Measurements from ENCODE around the gene CYP46A1.

Gene CYP46A1

GRCh38 chr14:99703381-99703780 is 19.3 kb downstream of the CYP46A1 start:
- no peak overlapping the region for H2AFZ ChIP-seq (ENCODE audit: low read depth, low read length, severe bottlenecking)
- H3K4me2 ChIP-seq (ENCODE audit: low read depth, low read length, poor library complexity, severe bottlenecking) = no peak overlapping the region
- H3K27ac ChIP-seq (ENCODE audit: low read depth, low read length) = no peak overlapping the region
- no peak for TF ChIP-seq EZH2phosphoT487 (conservative IDR thresholded peaks at IDR 0.05; ENCODE audit: low read length)
- TF ChIP-seq, protein P1, sequence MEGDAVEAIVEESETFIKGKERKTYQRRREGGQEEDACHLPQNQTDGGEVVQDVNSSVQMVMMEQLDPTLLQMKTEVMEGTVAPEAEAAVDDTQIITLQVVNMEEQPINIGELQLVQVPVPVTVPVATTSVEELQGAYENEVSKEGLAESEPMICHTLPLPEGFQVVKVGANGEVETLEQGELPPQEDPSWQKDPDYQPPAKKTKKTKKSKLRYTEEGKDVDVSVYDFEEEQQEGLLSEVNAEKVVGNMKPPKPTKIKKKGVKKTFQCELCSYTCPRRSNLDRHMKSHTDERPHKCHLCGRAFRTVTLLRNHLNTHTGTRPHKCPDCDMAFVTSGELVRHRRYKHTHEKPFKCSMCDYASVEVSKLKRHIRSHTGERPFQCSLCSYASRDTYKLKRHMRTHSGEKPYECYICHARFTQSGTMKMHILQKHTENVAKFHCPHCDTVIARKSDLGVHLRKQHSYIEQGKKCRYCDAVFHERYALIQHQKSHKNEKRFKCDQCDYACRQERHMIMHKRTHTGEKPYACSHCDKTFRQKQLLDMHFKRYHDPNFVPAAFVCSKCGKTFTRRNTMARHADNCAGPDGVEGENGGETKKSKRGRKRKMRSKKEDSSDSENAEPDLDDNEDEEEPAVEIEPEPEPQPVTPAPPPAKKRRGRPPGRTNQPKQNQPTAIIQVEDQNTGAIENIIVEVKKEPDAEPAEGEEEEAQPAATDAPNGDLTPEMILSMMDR (IDR thresholded peaks at IDR 0.05; ENCODE audit: insufficient read depth, low read length, poor library complexity, severe bottlenecking) = no peak
- H4K20me1 ChIP-seq (ENCODE audit: low read depth, low read length) = no peaks in the 10 kb centered on the region
- H3K9me2 ChIP-seq (replicated peaks; ENCODE audit: insufficient read depth, low read length) = no peaks in the 10 kb centered on the region
- no peak overlapping the region for H3K9ac ChIP-seq (ENCODE audit: low read length)
- H3F3A ChIP-seq (ENCODE audit: insufficient read depth) = no peaks in the 10 kb centered on the region
- H3K4me3 ChIP-seq (ENCODE audit: insufficient read depth, low read length, poor library complexity, severe bottlenecking) = no peak overlapping the region
- H3K9me3 ChIP-seq (ENCODE audit: insufficient read depth, low read length) = peaks cover 18% of the 10 kb centered on the region; the same call in 1 of the 2 replicates
- no peaks in the 10 kb centered on the region for H3K79me2 ChIP-seq (ENCODE audit: insufficient read depth, low read length)
- no peaks in the 10 kb centered on the region for H3K36me3 ChIP-seq (ENCODE audit: low read length)
- H3K27me3 ChIP-seq (ENCODE audit: low read length) = 0 out of 2 replicates have a peak, but pooled peaks cover 4% of the 10 kb centered on the region

- Histone ChIP-seq H3K79me2 (ENCODE audit: insufficient read depth, low read length) (no peaks in the 10 kb centered on the region), H3F3A (ENCODE audit: insufficient read depth) (no peaks in the 10 kb centered on the region), H3K27me3 (ENCODE audit: low read length) (0 out of 2 replicates have a peak, but pooled peaks cover 4% of the 10 kb centered on the region), H3K36me3 (ENCODE audit: low read length) (no peaks in the 10 kb centered on the region), H3K9me2 (replicated peaks; ENCODE audit: insufficient read depth, low read length) (no peaks in the 10 kb centered on the region), H3K4me2 (ENCODE audit: low read depth, low read length, poor library complexity, severe bottlenecking) (no peak overlapping the region), H3K9ac (ENCODE audit: low read length) (no peak overlapping the region), H3K27ac (ENCODE audit: low read depth, low read length) (no peak overlapping the region), H3K9me3 (ENCODE audit: insufficient read depth, low read length) (peaks cover 18% of the 10 kb centered on the region; the same call in 1 of the 2 replicates), H2AFZ (ENCODE audit: low read depth, low read length, severe bottlenecking) (no peak overlapping the region), H4K20me1 (ENCODE audit: low read depth, low read length) (no peaks in the 10 kb centered on the region), H3K4me3 (ENCODE audit: insufficient read depth, low read length, poor library complexity, severe bottlenecking) (no peak overlapping the region)
- TF ChIP-seq EZH2phosphoT487 (conservative IDR thresholded peaks at IDR 0.05; ENCODE audit: low read length) = no peak
- TF ChIP-seq, protein P1 (IDR thresholded peaks at IDR 0.05; ENCODE audit: insufficient read depth, low read length, poor library complexity, severe bottlenecking) = no peak
These were observed 19.9 kb downstream of the CYP46A1 start for GRCh38 chr14:99704037-99704436.

DNA sequence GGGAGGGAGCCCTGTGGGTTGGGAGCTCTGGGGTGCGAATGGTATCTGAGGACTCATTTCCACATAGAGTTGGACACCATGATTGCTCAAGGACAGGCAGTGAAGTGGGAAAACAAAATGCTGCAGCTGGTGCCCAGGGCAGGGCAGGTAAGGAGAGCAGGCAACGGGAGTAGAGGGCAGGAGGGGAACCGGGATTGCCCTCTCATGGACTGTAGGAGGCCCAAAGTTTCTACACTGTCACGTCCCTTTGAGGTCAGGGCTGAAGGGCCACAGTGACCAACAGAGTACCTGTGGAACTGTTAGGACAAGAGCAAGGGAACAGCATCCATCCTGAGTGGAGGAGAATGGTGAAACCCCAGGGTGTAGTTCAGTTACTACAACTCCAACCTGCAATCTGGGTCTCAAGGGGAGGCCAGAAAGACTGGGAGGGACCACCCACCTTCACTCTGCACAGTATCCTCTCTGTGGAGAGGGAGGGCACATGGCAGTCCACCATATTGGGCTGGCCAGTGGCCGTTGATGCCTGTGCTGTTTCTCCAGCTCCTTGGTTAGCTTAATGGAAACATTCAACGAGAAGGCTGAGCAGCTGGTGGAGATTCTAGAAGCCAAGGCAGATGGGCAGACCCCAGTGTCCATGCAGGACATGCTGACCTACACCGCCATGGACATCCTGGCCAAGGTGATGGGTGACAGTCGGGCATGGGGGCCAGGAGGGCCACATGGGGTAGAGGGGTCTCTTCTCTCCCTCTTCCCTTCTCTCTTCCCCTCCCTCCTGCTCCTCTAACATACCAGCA is 22.2 kb downstream of the CYP46A1 start:
- Histone ChIP-seq H3K79me2 (ENCODE audit: insufficient read depth, low read length) (no peaks in the 10 kb centered on the region), H3K9ac (ENCODE audit: low read length) (no peak overlapping the region), H3K27ac (ENCODE audit: low read depth, low read length) (no peak overlapping the region), H3K4me3 (ENCODE audit: insufficient read depth, low read length, poor library complexity, severe bottlenecking) (no peak overlapping the region), H3K4me2 (ENCODE audit: low read depth, low read length, poor library complexity, severe bottlenecking) (no peak overlapping the region), H3K27me3 (ENCODE audit: low read length) (0 out of 2 replicates have a peak, but pooled peaks cover 4% of the 10 kb centered on the region), H3K9me3 (ENCODE audit: insufficient read depth, low read length) (peaks cover 18% of the 10 kb centered on the region; the same call in 1 of the 2 replicates), H4K20me1 (ENCODE audit: low read depth, low read length) (no peaks in the 10 kb centered on the region), H3F3A (ENCODE audit: insufficient read depth) (no peaks in the 10 kb centered on the region), H3K9me2 (replicated peaks; ENCODE audit: insufficient read depth, low read length) (no peaks in the 10 kb centered on the region), H2AFZ (ENCODE audit: low read depth, low read length, severe bottlenecking) (no peak overlapping the region), H3K36me3 (ENCODE audit: low read length) (no peaks in the 10 kb centered on the region)
- TF ChIP-seq, protein P1 (IDR thresholded peaks at IDR 0.05; ENCODE audit: insufficient read depth, low read length, poor library complexity, severe bottlenecking) = no peak
- TF ChIP-seq EZH2phosphoT487 (conservative IDR thresholded peaks at IDR 0.05; ENCODE audit: low read length) = no peak

Data from SU-DHL-6 (cell line).